Activated T-cell treated with anti-CD3 and anti-CD28 coated beads, Interleukin-2, amount 50 U/mL, for 4 hours (primary cell): ENCODE data around the gene BAG1. TPM values are rescaled to one million over a fixed set of nuclear protein-coding genes. Genes with fewer than 3 reads are reported as not detected.
A peak's percentile ranks its signal among the peaks of the same experiment; 100 is the strongest.

ENCODE experiments used
- ATAC-seq, 2 donors: fragments of 200-7000 bp; cut with Tn5 transposase; one replicate each; pipeline ENCODE4 v1.10.0; 2021
- DNase-seq: peaks from one replicate; pipeline ENCODE4 v3.0.0-alpha.2; 2020
- H3K27me3 Mint-ChIP-seq: one replicate; pipeline ENCODE4 v1.8.0; 2021; ENCODE audit warnings: low read depth, mixed read lengths
- H3K36me3 Mint-ChIP-seq: one replicate; pipeline ENCODE4 v1.8.0; 2022; ENCODE audit warnings: mixed read lengths; ENCODE audit not compliant: insufficient read depth
- H3K4me1 Mint-ChIP-seq: one replicate; pipeline ENCODE4 v1.8.0; 2021; ENCODE audit warnings: low read depth, mixed read lengths
- H3K4me3 Mint-ChIP-seq: one replicate; pipeline ENCODE4 v1.8.0; 2021; ENCODE audit warnings: mild to moderate bottlenecking, moderate library complexity, mixed read lengths
- H3K9me3 Mint-ChIP-seq: one replicate; pipeline ENCODE4 v1.8.0; 2021; ENCODE audit warnings: mixed read lengths
- total RNA-seq, 3 donors: library from RNA; stranded (reverse); gene quantifications; one replicate each; pipeline ENCODE4 v1.2.1, GENCODE V29; 2021

Gene BAG1
- total RNA-seq = 100 to 1,000 TPM; 115 to 133 (median 117) TPM

DNA sequence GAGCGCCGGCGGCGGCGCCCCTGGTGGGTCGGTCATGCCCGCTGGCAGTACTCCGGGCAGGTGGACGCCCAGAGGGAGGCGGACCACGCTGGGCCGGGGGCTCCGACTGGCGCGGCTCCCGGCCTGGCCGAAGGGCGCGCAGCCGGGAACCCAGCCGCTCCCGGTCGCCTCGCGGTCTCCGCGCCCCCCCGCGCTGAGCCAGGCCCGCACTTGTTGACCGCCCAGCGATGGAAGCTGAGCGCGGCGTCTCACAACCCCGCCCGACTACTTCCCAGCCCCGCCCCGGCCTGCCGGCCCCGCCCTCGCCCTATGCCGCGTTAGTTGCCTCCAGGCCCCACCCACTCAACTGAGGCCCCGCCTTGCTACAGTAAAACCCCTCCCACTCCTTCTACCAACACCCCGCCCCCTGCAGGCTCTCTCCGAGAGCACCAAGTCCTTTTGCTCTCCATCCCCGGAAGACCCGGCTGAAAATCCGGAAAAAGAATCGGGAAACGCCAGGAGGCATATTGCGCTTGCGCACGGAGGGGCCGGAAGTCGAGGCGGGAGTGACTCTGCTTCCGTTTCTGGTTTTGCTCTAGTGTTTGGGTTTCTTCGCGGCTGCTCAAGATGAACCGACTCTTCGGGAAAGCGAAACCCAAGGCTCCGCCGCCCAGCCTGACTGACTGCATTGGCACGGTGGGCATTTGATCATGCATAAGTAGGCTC lies at the start of gene BAG1, which contains the start of gene CHMP5:
TSS of gene BAG1 (minus strand) at position 236 of the 705 bp plus-strand sequence.
TSS of gene CHMP5 (plus strand) at position 577 of the 705 bp plus-strand sequence. CDS start at position 607, 30 bp downstream.
- Mint-ChIP-seq H3K4me3 (peak within 1 kb of the TSS; percentile 95), H3K9me3 (no peaks in the 10 kb centered on the region), H3K4me1 (peaks cover 41% of the 10 kb centered on the region), H3K36me3 (peaks cover 46% of the 10 kb centered on the region), H3K27me3 (no peaks in the 10 kb centered on the region)
- ATAC-seq (peak; percentile 90 to 91), DNase-seq (peak; percentile 100)

GRCh38 chr9:33311953-33312352 lies 47.4 kb upstream of the BAG1 start:
- ATAC-seq (no peak), DNase-seq (no peak)
- H3K4me3 Mint-ChIP-seq = no peak overlapping the region
- H3K36me3 Mint-ChIP-seq = peaks cover 54% of the 10 kb centered on the region
- H3K4me1 Mint-ChIP-seq = peaks cover 1% of the 10 kb centered on the region
- H3K27me3 Mint-ChIP-seq = no peaks in the 10 kb centered on the region
- H3K9me3 Mint-ChIP-seq = no peaks in the 10 kb centered on the region

GRCh38 chr9:33310748-33311147 lies 46.2 kb upstream of the BAG1 start:
- no peak overlapping the region for H3K4me3 Mint-ChIP-seq
- DNase-seq (no peak), ATAC-seq (no peak)
- no peaks in the 10 kb centered on the region for H3K9me3 Mint-ChIP-seq
- H3K4me1 Mint-ChIP-seq = peaks cover 3% of the 10 kb centered on the region
- peaks cover 51% of the 10 kb centered on the region for H3K36me3 Mint-ChIP-seq
- no peaks in the 10 kb centered on the region for H3K27me3 Mint-ChIP-seq

DNA sequence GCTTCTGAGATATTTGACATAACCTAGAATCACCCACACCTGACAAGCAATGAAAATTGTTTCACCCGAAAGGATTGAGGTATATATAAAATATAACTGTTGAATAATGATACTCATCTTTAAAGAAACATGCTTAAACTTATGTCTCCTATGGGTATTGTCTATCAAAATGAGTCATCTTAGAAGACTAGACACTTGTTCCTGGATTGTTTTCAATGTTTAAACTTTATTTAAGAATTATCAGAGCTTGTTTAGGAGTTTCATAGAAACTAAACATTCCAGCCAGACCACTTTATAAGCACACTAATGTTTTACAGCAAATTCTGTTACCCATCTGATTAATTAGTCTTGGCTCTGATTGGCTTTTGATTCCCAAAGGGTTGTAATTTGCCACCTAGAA lies 45.4 kb upstream of the BAG1 start:
- Mint-ChIP-seq H3K27me3 (no peaks in the 10 kb centered on the region), H3K9me3 (no peaks in the 10 kb centered on the region), H3K4me1 (peaks cover 3% of the 10 kb centered on the region), H3K36me3 (peaks cover 46% of the 10 kb centered on the region), H3K4me3 (no peak overlapping the region)
- DNase-seq (no peak), ATAC-seq (no peak)

DNA sequence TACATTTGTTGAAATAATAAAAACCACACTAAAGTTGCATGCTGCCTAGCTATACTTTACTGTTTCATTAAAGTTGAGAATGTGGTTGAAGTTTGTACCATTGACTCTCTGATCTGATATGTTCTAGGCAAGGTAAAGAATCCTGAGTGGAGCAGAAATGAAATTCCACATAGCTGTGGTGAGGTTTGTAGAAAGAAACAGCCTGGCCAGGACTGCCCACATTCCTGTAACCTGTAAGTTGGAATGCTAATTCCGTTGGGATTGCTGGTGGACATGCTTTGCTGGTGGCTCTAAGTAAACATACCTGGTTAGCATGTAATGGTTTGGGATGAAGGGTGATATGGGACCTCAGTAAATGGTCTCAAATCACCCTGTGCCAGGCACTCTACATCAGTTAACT lies 42.6 kb upstream of the BAG1 start:
- no peak for DNase-seq
- Mint-ChIP-seq H3K4me1 (peaks cover 3% of the 10 kb centered on the region), H3K9me3 (no peaks in the 10 kb centered on the region), H3K27me3 (no peaks in the 10 kb centered on the region), H3K4me3 (no peak overlapping the region), H3K36me3 (peaks cover 43% of the 10 kb centered on the region)
- no peak for ATAC-seq

DNA sequence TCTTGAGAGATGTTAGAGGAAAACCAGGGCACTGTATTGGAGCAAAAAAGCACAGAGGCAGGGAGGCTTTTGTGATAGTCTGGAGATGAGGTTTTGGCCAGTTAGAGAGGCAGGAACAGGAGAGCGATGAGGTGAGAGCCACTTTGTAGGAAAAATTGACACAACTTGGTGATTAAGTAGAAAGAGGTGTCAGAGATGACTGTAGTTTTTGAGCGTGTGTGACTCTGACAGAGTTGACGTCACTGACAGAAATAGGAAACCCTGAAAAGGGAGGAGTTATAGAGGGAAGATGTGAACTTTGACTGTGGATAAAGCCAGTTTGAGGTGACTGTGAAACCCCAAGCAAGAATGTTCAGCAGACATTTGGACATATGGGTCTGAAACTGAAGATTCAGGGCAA lies 41.5 kb upstream of the BAG1 start:
- DNase-seq (no peak), ATAC-seq (peak; percentile 89 to 90)
- peaks cover 5% of the 10 kb centered on the region for H3K4me1 Mint-ChIP-seq
- peaks cover 39% of the 10 kb centered on the region for H3K36me3 Mint-ChIP-seq
- H3K27me3 Mint-ChIP-seq = no peaks in the 10 kb centered on the region
- no peaks in the 10 kb centered on the region for H3K9me3 Mint-ChIP-seq
- no peak overlapping the region for H3K4me3 Mint-ChIP-seq

DNA sequence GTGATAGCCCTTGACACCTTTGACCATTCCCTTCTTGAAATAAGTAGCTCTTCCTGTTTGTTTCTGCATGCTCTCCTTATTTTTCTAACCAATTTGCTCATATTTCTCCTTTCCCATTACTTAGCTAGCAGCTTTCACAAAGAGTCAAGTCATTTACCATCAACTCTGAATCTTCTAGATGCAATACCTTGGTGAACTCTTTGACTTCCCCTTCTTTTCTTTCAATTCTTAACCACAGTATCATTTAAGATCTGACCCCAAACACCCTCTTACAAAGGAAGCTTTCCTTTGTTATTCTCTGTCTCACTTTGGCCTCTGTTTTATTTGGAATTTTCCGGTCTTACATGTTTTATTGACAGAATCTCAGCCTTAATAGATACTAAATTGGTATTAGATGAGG lies 39.9 kb upstream of the BAG1 start:
- no peaks in the 10 kb centered on the region for H3K27me3 Mint-ChIP-seq
- no peaks in the 10 kb centered on the region for H3K9me3 Mint-ChIP-seq
- peaks cover 44% of the 10 kb centered on the region for H3K36me3 Mint-ChIP-seq
- ATAC-seq = no peak
- no peak for DNase-seq
- peaks cover 13% of the 10 kb centered on the region for H3K4me1 Mint-ChIP-seq
- no peak overlapping the region for H3K4me3 Mint-ChIP-seq

DNA sequence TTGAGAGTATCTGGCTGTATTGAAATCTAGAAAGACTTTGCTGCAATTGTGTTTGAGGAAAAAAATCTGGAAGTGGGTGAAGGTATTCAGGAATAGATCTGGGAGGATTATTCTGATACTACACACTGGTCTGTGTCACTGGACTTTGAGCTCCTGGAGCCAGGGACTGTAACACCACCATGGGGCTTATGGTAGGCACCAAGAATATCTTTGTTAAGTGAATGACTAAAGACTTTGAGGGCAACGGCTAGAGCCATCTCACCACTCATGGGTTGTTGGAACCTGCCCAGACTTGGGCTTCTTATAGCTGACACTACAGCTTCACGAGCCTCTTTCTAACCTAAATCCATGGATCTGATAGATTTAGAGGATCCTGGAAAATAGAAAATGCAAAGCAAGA lies 36.0 kb upstream of the BAG1 start:
- DNase-seq = no peak

DNA sequence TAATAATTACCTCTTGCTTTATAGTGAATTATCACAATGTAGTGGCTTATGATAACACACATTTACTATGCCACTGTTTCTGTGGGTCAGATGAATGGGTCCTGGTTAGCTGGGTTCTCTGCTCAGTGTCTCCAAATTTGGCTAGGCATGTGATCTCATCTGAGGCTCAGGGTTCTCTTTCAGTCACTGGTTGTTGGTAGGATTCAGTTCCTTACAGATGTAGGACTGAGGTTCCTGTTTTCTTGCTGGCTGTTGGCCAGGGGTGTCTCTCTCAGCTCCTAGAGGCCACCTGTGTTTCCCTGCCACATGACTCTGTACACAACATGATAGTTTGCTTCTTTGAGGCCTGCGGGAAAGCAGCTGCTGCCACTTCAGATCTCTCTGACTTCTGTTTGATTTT lies 32.9 kb upstream of the BAG1 start:
- Mint-ChIP-seq H3K4me1 (peaks cover 76% of the 10 kb centered on the region), H3K9me3 (no peaks in the 10 kb centered on the region), H3K36me3 (peaks cover 71% of the 10 kb centered on the region), H3K27me3 (no peaks in the 10 kb centered on the region), H3K4me3 (peak overlapping the region; percentile 45)
- ATAC-seq = peak in 1 of 2 donors; percentile 9
- no peak for DNase-seq

More for the DNA sequence above, 36.0 kb upstream of the BAG1 start:
- H3K4me3 Mint-ChIP-seq = no peak overlapping the region
- peaks cover 49% of the 10 kb centered on the region for H3K4me1 Mint-ChIP-seq
- no peaks in the 10 kb centered on the region for H3K27me3 Mint-ChIP-seq
- H3K36me3 Mint-ChIP-seq = peaks cover 62% of the 10 kb centered on the region
- ATAC-seq = no peak
- no peaks in the 10 kb centered on the region for H3K9me3 Mint-ChIP-seq

DNA sequence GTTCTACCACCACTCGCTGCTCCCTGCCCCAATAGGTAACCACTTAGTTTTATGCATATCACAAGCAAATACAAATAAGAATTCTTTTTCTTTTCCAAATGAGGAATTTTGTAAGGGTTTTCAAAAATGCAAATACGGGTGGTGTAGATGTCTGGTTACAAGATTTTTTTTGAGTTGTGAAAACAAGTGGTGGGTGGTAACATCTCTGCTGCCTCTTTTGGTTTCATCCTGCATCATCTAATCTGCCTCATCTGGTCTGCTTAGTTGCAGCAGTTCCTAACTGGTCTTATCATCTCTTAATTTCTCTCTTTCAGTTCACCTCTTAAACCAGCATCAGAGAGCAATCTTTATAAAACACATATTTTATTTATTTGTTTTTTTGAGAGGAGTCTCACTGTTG lies 31.1 kb upstream of the BAG1 start:
- peaks cover 69% of the 10 kb centered on the region for H3K36me3 Mint-ChIP-seq
- peak overlapping the region; percentile 47 for H3K4me3 Mint-ChIP-seq
- H3K27me3 Mint-ChIP-seq = no peaks in the 10 kb centered on the region
- ATAC-seq = peak; percentile 52 to 59
- H3K4me1 Mint-ChIP-seq = peaks cover 89% of the 10 kb centered on the region
- no peaks in the 10 kb centered on the region for H3K9me3 Mint-ChIP-seq
- no peak for DNase-seq

DNA sequence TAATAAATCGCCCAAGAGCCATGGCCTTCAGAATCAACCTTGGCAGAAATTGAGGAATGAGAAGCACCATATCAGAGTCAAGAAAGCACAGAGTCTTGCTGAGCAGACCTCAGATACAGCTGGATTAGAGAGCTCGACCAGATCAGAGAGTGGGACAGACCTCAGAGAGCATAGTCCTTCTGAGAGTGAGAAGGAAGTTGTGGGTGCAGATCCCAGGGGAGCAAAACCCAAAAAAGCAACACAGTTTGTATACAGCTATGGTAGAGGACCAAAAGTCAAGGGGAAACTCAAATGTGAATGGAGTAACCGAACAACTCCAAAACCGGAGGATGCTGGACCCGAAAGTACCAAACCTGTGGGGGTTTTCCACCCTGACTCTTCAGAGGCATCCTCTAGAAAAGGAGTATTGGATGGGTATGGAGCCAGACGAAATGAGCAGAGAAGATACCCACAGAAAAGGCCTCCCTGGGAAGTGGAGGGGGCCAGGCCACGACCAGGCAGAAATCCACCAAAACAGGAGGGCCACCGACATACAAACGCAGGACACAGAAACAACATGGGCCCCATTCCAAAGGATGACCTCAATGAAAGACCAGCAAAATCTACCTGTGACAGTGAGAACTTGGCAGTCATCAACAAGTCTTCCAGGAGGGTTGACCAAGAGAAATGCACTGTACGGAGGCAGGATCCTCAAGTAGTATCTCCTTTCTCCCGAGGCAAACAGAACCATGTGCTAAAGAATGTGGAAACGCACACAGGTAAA lies 30.3 kb upstream of the BAG1 start:
- peaks cover 66% of the 10 kb centered on the region for H3K36me3 Mint-ChIP-seq
- H3K9me3 Mint-ChIP-seq = no peaks in the 10 kb centered on the region
- DNase-seq (no peak), ATAC-seq (no peak)
- H3K27me3 Mint-ChIP-seq = no peaks in the 10 kb centered on the region
- peaks cover 91% of the 10 kb centered on the region for H3K4me1 Mint-ChIP-seq
- peak overlapping the region; percentile 45 for H3K4me3 Mint-ChIP-seq

GRCh38 chr9:33293782-33294181 lies 29.3 kb upstream of the BAG1 start:
- no peak for ATAC-seq
- no peak for DNase-seq
- no peak overlapping the region for H3K4me3 Mint-ChIP-seq

GRCh38 chr9:33291901-33292300 lies 27.4 kb upstream of the BAG1 start:
- H3K36me3 Mint-ChIP-seq = peaks cover 38% of the 10 kb centered on the region
- H3K27me3 Mint-ChIP-seq = no peaks in the 10 kb centered on the region
- H3K4me1 Mint-ChIP-seq = peaks cover 71% of the 10 kb centered on the region
- ATAC-seq (no peak), DNase-seq (no peak)
- no peaks in the 10 kb centered on the region for H3K9me3 Mint-ChIP-seq
- peak overlapping the region; percentile 98 for H3K4me3 Mint-ChIP-seq

More at GRCh38 chr9:33293782-33294181, 29.3 kb upstream of the BAG1 start:
- no peaks in the 10 kb centered on the region for H3K27me3 Mint-ChIP-seq
- H3K4me1 Mint-ChIP-seq = peaks cover 83% of the 10 kb centered on the region
- no peaks in the 10 kb centered on the region for H3K9me3 Mint-ChIP-seq
- H3K36me3 Mint-ChIP-seq = peaks cover 56% of the 10 kb centered on the region

DNA sequence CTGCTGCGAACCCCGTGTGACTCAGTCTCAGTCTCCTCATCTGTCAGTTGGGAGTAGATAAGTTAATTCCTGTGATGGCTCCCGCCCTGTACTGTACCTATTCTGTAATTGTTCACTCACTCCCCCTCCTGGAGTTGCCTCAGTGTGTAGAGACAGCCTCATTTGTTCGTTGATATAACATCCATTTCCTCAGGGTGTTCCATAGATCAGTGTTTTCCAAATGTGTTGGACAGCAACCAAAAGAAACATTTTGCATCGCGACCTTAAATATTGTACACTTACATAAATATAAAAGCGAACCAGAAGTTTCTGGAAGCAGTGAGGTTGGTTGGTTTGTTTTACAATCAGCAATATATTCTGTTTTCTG lies 26.5 kb upstream of the BAG1 start:
- no peaks in the 10 kb centered on the region for H3K9me3 Mint-ChIP-seq
- DNase-seq (no peak), ATAC-seq (no peak)
- peaks cover 30% of the 10 kb centered on the region for H3K36me3 Mint-ChIP-seq
- peak overlapping the region; percentile 98 for H3K4me3 Mint-ChIP-seq
- peaks cover 64% of the 10 kb centered on the region for H3K4me1 Mint-ChIP-seq
- no peaks in the 10 kb centered on the region for H3K27me3 Mint-ChIP-seq
